Endothelial cell of umbilical vein (primary cell): ENCODE measurements around the gene STXBP5. TPM values are rescaled to one million over a fixed set of nuclear protein-coding genes. Genes with fewer than 3 reads are reported as not detected.

ENCODE experiments used
- BruUV-seq: library from RNA; stranded (reverse); fragments of 400-500 nt; replicated peaks from 2 replicates; lab custom pipeline; 2021; lab: Mats Ljungman, UMichigan
- CTCF ChIA-PET: fragments of 300-600, 350-600 bp; sonication (Branson Sonifier 250); formaldehyde crosslinking; loops from one replicate; lab custom pipeline; 2021; ENCODE audit warnings: antibody characterized with exemption, inconsistent platforms; lab: Charles Lee
- POLR2A ChIA-PET: fragments of 300-600, 350-600 bp; sonication (Branson Sonifier 250); formaldehyde crosslinking; loops from one replicate; lab custom pipeline; 2021; ENCODE audit warnings: antibody characterized with exemption, inconsistent platforms; lab: Charles Lee
- DNase-seq: peaks from one replicate; pipeline ENCODE4 v3.0.0-alpha.2; 2011; ENCODE audit warnings: low read depth, low spot score
- FAIRE-seq: peaks from 2 replicates; lab custom pipeline; 2011; peaks lifted over from hg19 to GRCh38; lab: Jason Lieb, UNC
- H2AFZ ChIP-seq: 2 replicates; pipeline ENCODE4 v1.6.0; 2012; ENCODE audit warnings: low read depth, low read length, control low read depth, inconsistent platforms
- H3K27ac ChIP-seq: 2 replicates; pipeline ENCODE4 v1.5.1; 2011; ENCODE audit warnings: low read depth, mild to moderate bottlenecking, control low read depth, low read length, moderate library complexity; ENCODE audit not compliant: insufficient read depth
- H3K27me3 ChIP-seq, 2 experiments: 2 replicates each; pipeline versions ENCODE4 v1.6.0 to v1.6.1; 2011; ENCODE audit warnings: low read length in 2 of 2, mixed read lengths in 1 of 2; ENCODE audit not compliant: control insufficient read depth in 2 of 2, insufficient read depth in 2 of 2
- H3K36me3 ChIP-seq, 2 experiments: 2 replicates in 1 of 2; 3 replicates in 1 of 2; pipeline ENCODE4 v1.5.1; 2011; ENCODE audit warnings: low read length in 2 of 2, mild to moderate bottlenecking in 1 of 2, moderate library complexity in 1 of 2; ENCODE audit not compliant: control insufficient read depth in 2 of 2, insufficient read depth in 2 of 2; ENCODE audit errors: extremely low read depth in 1 of 2
- H3K4me1 ChIP-seq: 3 replicates; pipeline ENCODE4 v1.5.1; 2011; ENCODE audit warnings: mild to moderate bottlenecking, low read length; ENCODE audit not compliant: control insufficient read depth, insufficient read depth; ENCODE audit errors: extremely low read depth
- H3K4me2 ChIP-seq: 2 replicates; pipeline ENCODE4 v1.6.1; 2011; ENCODE audit warnings: low read length, control low read depth, mixed read lengths; ENCODE audit not compliant: insufficient read depth
- H3K4me3 ChIP-seq, 3 experiments: fragments of 200-600 bp in 1 of 3; sonication (generic), shearing (Covaris generic) in 1 of 3; replicated peaks in 1 of 3; 2 replicates each; pipeline ENCODE4 v1.5.1; 2011 to 2016; ENCODE audit warnings: control low read depth in 3 of 3, low read length in 3 of 3, mild to moderate bottlenecking in 2 of 3, inconsistent platforms in 1 of 3, low read depth in 1 of 3, moderate library complexity in 1 of 3; ENCODE audit not compliant: insufficient read depth in 1 of 3
- H3K79me2 ChIP-seq: 2 replicates; pipeline ENCODE4 v1.6.0; 2012; ENCODE audit warnings: low read length, inconsistent platforms; ENCODE audit not compliant: control insufficient read depth, insufficient read depth
- H3K9ac ChIP-seq: replicated peaks from 2 replicates; pipeline ENCODE3; 2011; ENCODE audit warnings: low read length, control low read depth; ENCODE audit not compliant: insufficient read depth; ENCODE audit errors: extremely low read depth
- H3K9me1 ChIP-seq: replicated peaks from 3 replicates; pipeline ENCODE4 v1.6.0; 2011; ENCODE audit warnings: mild to moderate bottlenecking, low read length; ENCODE audit not compliant: control insufficient read depth, insufficient read depth; ENCODE audit errors: extremely low read depth
- H3K9me3 ChIP-seq: replicated peaks from 2 replicates; pipeline ENCODE4 v1.5.1; 2012; ENCODE audit warnings: low read length, inconsistent platforms; ENCODE audit not compliant: control insufficient read depth, insufficient read depth
- H4K20me1 ChIP-seq: replicated peaks from 2 replicates; pipeline ENCODE3; 2011; ENCODE audit warnings: mild to moderate bottlenecking, low read length; ENCODE audit not compliant: control insufficient read depth, insufficient read depth; ENCODE audit errors: extremely low read depth
- EZH2 ChIP-seq: IDR thresholded peaks from 2 replicates; pipeline ENCODE4 v1.6.1; 2012; ENCODE audit warnings: borderline replicate concordance, low read depth, mild to moderate bottlenecking, moderate library complexity, low read length, inconsistent platforms; ENCODE audit not compliant: severe bottlenecking
- FOS ChIP-seq: IDR thresholded peaks from 2 replicates; pipeline ENCODE4 v1.6.1; 2011; ENCODE audit warnings: mild to moderate bottlenecking, low read length, moderate library complexity, borderline replicate concordance; ENCODE audit not compliant: insufficient read depth
- GATA2 ChIP-seq: IDR thresholded peaks from 2 replicates; pipeline ENCODE4 v1.7.0; 2011; ENCODE audit warnings: low read depth, mild to moderate bottlenecking, moderate library complexity, mixed read lengths, low read length; ENCODE audit not compliant: insufficient read length, insufficient read depth
- JUN ChIP-seq: IDR thresholded peaks from 2 replicates; pipeline ENCODE4 v1.6.1; 2011; ENCODE audit warnings: borderline replicate concordance, low read depth; ENCODE audit not compliant: insufficient read length, insufficient read depth
- MAX ChIP-seq: IDR thresholded peaks from 2 replicates; pipeline ENCODE4 v1.6.1; 2011; ENCODE audit not compliant: insufficient read depth, insufficient read length
- MYC ChIP-seq: IDR thresholded peaks from one replicate; pipeline ENCODE4 v1.6.1; 2011; ENCODE audit warnings: mild to moderate bottlenecking, low read depth, low read length
- POLR2A ChIP-seq: IDR thresholded peaks from 2 replicates; pipeline ENCODE4 v1.6.1; 2012; ENCODE audit warnings: low read depth, mild to moderate bottlenecking, control low read depth, low read length
- POLR2AphosphoS5 ChIP-seq: IDR thresholded peaks from 2 replicates; pipeline ENCODE4 v1.6.1; 2012; ENCODE audit warnings: low read depth, mild to moderate bottlenecking, control low read depth, low read length, moderate library complexity; ENCODE audit not compliant: insufficient read depth
- dilution Hi-C: fragments of 300-500 bp; cut with MboI; formaldehyde crosslinking; loops from one replicate; pipeline ENCODE4 v1.15.0; 2019; ENCODE audit warnings: low sequenced_read_pairs; ENCODE audit not compliant: extremely low pct_ligation_motif_present
- intact Hi-C: fragments of 100-400 bp; cut with micrococcal nuclease; formaldehyde crosslinking; loops from one replicate; pipeline ENCODE4 v1.10.0; 2022
- polyA plus RNA-seq, 4 experiments: library from polyadenylated mRNA; depleted of rRNA in 3 of 4; stranded (reverse) in 3 of 4; unstranded in 1 of 4; fragments of >200 nt; gene quantifications; 2 replicates each; pipeline versions ENCODE4 v1.2.1 to v1.2.3, GENCODE V29; 2011 to 2012; ENCODE audit warnings: missing spikeins in 1 of 4
- total RNA-seq: library from RNA; stranded (reverse); gene quantifications from 2 replicates; pipeline ENCODE4 v1.2.3, GENCODE V29; 2021
- TF ChIP-seq, protein P1 (sequence below), 2 donors: IDR thresholded peaks; 1 replicate in 1 of 2; 2 replicates in 1 of 2; pipeline ENCODE4 v1.5.1; 2011; ENCODE audit warnings: low read length in 2 of 2, mild to moderate bottlenecking in 2 of 2, moderate library complexity in 2 of 2, control low read depth in 1 of 2, inconsistent platforms in 1 of 2, low read depth in 1 of 2; ENCODE audit not compliant: insufficient read depth in 1 of 2; ENCODE audit errors: extremely low read depth in 1 of 2

Gene STXBP5
- total and polyA plus RNA-seq, 2 donors (not counting 3 experiments of a cell fraction or from before 2014, with no cell fraction given) = 7.1 to 21.8 TPM

- Histone ChIP-seq H3K4me1 (no peaks in the 10 kb centered on the region), H2AFZ (no peak overlapping the region), H3K79me2 (no peaks in the 10 kb centered on the region), H3K9me1 (no peaks in the 10 kb centered on the region), H3K27me3 (no peaks in the 10 kb centered on the region), H4K20me1 (no peaks in the 10 kb centered on the region), H3K4me2 (no peak overlapping the region), H3K36me3 (no peaks in the 10 kb centered on the region), H3K9me3 (no peaks in the 10 kb centered on the region), H3K4me3 (no peak overlapping the region), H3K9ac (no peak overlapping the region), H3K27ac (no peak overlapping the region)
- DNase-seq = no peak
- BruUV-seq = no TSS peak
- ChIA-PET CTCF (no interaction called here), POLR2A (no interaction called here)
- FAIRE-seq = no peak
- TF ChIP-seq GATA2 = no peak
- TF ChIP-seq EZH2 = no peak
- TF ChIP-seq MYC = no peak
- TF ChIP-seq FOS = no peak
- no peak for TF ChIP-seq POLR2A
- no peak for TF ChIP-seq POLR2AphosphoS5
- TF ChIP-seq MAX = no peak
- TF ChIP-seq, protein P1, sequence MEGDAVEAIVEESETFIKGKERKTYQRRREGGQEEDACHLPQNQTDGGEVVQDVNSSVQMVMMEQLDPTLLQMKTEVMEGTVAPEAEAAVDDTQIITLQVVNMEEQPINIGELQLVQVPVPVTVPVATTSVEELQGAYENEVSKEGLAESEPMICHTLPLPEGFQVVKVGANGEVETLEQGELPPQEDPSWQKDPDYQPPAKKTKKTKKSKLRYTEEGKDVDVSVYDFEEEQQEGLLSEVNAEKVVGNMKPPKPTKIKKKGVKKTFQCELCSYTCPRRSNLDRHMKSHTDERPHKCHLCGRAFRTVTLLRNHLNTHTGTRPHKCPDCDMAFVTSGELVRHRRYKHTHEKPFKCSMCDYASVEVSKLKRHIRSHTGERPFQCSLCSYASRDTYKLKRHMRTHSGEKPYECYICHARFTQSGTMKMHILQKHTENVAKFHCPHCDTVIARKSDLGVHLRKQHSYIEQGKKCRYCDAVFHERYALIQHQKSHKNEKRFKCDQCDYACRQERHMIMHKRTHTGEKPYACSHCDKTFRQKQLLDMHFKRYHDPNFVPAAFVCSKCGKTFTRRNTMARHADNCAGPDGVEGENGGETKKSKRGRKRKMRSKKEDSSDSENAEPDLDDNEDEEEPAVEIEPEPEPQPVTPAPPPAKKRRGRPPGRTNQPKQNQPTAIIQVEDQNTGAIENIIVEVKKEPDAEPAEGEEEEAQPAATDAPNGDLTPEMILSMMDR (IDR thresholded peaks at IDR 0.05; ENCODE audit: extremely low read depth in 1 of 2, insufficient read depth in 1 of 2, low read depth in 1 of 2, low read length in 2 of 2) = no peak
- TF ChIP-seq JUN = no peak
- dilution Hi-C loops (no loop called here), intact Hi-C loops (no loop called here)
These were observed 143.1 kb downstream of the STXBP5 start for GRCh38 chr6:147347179-147347881.
